K562 (cell line): ENCODE data around the gene BMF. TPM values are rescaled to one million over a fixed set of nuclear protein-coding genes. Genes with fewer than 3 reads are reported as not detected.

Experiments used
- EWSR1 ChIP-seq: fragments of 450-650 bp; IDR thresholded peaks from 2 replicates; pipeline ENCODE4 v1.6.1; 2018; ENCODE audit warnings: borderline replicate concordance, mild to moderate bottlenecking, low read depth, moderate library complexity; ENCODE audit not compliant: partially characterized antibody
- GTF2B ChIP-seq: IDR thresholded peaks from 2 replicates; pipeline ENCODE4 v1.6.1; 2011; ENCODE audit not compliant: insufficient read length; ENCODE audit errors: extremely low read depth
- NCOA4 ChIP-seq: fragments of 450-650 bp; IDR thresholded peaks from 2 replicates; pipeline ENCODE4 v1.6.1; 2018; ENCODE audit warnings: mild to moderate bottlenecking; ENCODE audit not compliant: partially characterized antibody
- NFE2L1 ChIP-seq: fragments of 450-650 bp; IDR thresholded peaks from 2 replicates; pipeline ENCODE4 v1.6.1; 2016; ENCODE audit warnings: missing genetic modification characterization, low read depth, mild to moderate bottlenecking, missing compliant biosample characterization, moderate library complexity, borderline replicate concordance
- YBX1 ChIP-seq: fragments of 450-650 bp; IDR thresholded peaks from 2 replicates; pipeline ENCODE4 v1.7.1; 2016; ENCODE audit warnings: mild to moderate bottlenecking
- ZNF609 ChIP-seq: sonication (generic); formaldehyde crosslinking; IDR thresholded peaks from 2 replicates; pipeline ENCODE4 v1.8.1; 2023; ENCODE audit warnings: missing genetic modification reagents, mild to moderate bottlenecking, borderline replicate concordance
- polyA plus RNA-seq, 8 experiments: library from polyadenylated mRNA; depleted of rRNA in 4 of 8; stranded (reverse) in 5 of 8; unstranded in 3 of 8; fragments of >200 nt; fragmentation: Nextera tagmentation in 2 of 8; fragmentation: Illumina TruSeq in 1 of 8; extraction: Ambion mirVana in 2 of 8; extraction: Trizol in 1 of 8; gene quantifications; 2 replicates each; pipeline versions ENCODE4 v1.2.1 to v1.2.3, GENCODE V29; 2011 to 2014; ENCODE audit warnings: inconsistent platforms in 1 of 8, missing spikeins in 1 of 8
- total RNA-seq, 7 experiments: library from RNA; depleted of rRNA in 6 of 7; stranded (reverse); fragments of >200 nt in 6 of 7; fragmentation: Illumina TruSeq in 2 of 7; extraction: Trizol in 2 of 7; gene quantifications; 2 replicates each; pipeline versions ENCODE4 v1.2.1 to v1.2.3, GENCODE V29; 2011 to 2021; ENCODE audit warnings: low replicate concordance in 1 of 7
- TF ChIP-seq, protein P1 (sequence below): fragments of 250-450 bp; sonication (Bioruptor Pico); IDR thresholded peaks from 2 replicates; pipeline ENCODE4 v1.8.0; 2021; ENCODE audit warnings: moderate library complexity, mild to moderate bottlenecking, inconsistent platforms

The BMF gene
- total and polyA plus RNA-seq, 9 of the 15 experiments (the other 6 are each of a cell fraction or from before 2014, with no cell fraction given): 0.25 to 0.91 (median 0.59) TPM; not detected in 2

DNA sequence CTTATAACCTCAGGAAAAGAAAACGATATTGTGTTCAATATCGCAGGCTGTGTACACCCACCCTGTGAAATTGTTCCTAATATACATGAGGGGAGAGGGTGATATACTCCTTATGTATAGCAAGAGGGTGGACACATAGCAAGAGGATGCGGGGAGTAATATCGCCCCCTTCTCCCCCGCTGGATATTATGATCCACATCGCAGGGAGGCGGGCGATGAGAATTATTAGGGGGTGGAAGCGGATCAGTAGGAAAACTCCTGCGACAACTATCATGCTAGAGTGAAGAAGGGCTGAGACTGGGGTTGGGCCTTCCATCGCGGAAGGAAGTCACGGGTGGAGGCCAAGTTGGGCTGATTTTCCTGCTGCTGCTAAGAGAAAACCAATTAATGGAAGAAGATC, 24.9 kb upstream of the BMF start (continued):
- TF ChIP-seq ZNF609 (CRISPR knock-in tag) (no peak), NFE2L1 (tag) (no peak), NCOA4 (no peak), YBX1 (no peak), EWSR1 (no peak), GTF2B (no peak)
- TF ChIP-seq, protein P1, sequence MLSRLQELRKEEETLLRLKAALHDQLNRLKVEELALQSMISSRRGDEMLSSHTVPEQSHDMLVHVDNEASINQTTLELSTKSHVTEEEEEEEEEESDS: no peak
